Amygdala (tissue), 56 donors: ENCODE measurements around the gene OR8D1.
"Not testable (repeated sequence)": the region's sequence is repeated elsewhere in the genome, so short reads cannot be mapped to it uniquely, and the experiment has no call there.

Source experiments
- DNase-seq, 56 donors: peaks; one replicate each; lab custom pipeline; 2025; lab: John Stamatoyannopoulos, UW

OR8D1 gene

GRCh38 chr11:124294687-124295086, 19.1 kb downstream of the OR8D1 start:
- no peak for DNase-seq

DNA sequence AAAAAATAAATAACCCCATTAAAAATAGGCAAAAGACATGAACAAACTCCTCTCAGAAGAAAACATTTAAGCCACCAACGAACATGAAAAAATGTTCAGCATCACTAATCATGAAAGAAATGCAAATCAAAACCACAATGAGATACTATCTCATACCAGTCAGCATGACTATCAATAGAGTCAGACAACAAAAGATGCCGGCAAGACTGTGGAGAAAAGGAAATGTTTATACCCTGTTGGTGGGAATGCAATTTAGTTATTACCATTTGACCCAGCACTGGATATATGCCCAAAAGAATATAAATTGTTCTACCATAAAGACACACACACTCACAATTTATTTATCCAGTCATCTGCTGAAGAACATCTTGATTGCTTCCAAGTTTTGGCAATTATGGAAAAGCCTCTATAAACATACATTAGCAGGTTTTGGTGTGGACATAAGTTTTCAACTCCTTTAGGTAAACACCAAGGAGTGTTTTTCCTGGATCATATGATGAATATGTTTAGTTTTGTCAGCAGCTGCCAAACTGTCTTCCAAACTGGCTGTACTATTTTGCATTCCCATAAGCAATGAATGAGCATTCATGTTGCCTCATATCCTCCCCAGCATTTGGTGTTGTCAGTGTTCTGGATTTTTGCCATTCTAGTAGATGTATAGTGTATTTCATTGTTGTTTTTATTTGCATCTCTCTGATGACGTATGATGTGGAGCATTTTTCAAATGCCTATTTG, 28.0 kb downstream of the OR8D1 start:
- no peak for DNase-seq

DNA sequence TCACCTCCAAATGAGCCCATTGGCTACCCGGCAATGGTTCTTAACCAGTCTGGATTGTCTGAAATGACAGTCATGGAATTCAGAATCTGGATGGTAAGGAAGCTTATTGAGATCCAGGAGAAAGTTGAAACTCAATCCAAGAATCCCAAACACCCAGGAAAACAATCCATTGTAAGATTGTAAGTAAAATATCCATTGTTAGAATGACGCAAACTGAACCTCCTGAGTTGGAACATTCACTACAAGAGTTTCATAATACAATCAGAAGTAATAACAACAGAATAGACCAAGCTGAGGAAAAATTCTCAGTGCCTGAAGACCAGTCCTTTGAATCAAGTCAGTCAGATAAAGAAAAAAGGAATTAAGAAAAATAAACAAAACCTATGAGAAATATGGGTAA, 35.5 kb downstream of the OR8D1 start:
- DNase-seq = no peak

DNA sequence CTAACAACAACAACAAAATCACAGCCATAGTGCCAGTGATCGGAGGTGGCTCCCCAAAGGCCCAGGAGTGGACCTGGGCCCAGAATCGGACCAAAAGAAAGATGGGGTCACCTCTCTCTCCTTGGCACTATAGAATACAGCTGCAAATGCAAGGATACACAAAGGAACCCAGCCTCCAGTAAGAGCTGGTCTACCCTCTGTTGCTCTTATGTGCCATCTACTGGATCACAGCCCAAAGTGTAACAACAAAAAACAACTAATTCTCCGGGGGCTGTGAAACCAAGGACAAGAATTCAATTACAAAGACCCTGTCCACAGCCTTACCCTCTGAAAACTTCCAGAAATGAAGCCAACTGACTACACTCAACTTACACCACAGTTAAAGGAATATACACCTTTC, 35.9 kb downstream of the OR8D1 start:
- DNase-seq = no peak

DNA sequence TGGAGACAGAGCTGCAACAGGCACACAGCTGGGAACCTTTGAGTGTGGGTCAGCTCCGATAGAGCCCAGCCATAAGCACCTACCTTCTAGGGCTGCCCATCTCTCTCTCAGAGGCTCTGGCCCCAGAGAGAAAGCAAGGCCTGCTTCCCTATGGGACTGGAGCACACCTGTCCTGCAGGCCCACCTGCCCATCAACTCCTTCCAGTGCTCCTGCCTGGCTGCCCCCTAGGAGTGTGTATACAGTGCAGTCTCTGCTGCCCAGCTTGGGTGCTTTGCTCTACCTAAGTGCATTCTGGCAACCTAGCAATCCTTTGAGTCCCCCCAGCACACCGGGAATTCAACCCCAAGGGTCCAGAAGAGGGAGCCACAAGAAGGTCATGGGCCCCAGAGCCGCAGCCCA, 36.5 kb downstream of the OR8D1 start:
- DNase-seq = no peak

DNA sequence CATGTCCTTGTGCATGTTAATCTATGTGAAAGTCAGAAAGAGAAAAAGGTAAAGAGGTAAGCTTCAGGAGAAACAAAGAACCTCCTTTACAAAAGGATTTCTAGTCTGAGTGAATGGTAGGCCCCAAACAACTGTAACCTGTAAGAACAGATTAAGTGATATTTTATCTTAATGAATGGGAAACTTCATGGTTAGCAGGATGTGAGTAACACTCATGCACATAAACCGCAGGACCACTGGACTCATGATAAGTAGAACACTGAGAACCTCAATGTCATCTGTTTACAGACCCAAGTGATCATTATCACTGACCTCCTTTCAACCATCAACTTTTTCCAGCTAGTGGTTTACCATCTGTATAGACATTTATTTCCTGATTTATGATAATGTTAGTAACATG, 37.7 kb downstream of the OR8D1 start:
- no peak for DNase-seq

DNA sequence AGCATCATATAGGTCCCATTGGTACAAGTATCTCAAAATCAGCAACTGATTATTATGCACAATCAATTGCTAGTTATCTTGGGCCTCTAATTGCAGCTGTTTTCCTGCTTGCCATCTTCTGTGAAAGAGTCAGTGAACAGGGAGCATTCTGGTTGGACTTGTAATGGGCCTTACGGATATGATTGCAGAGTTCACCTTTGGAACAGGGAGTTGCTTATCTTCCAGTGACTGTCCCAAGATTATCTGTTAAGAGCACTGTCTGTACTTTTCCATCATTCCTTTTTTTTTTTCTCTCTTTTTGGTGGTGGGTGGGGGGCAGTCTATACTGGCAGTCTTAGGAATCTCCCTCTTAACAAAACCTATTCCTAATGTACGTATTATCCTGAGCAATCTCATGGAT, 39.7 kb downstream of the OR8D1 start:
- no peak for DNase-seq

- DNase-seq = not testable (repeated sequence)
Measured at GRCh38 chr11:124270886-124271285, 42.9 kb downstream of the OR8D1 start.

- DNase-seq = not testable (repeated sequence)
Measured at GRCh38 chr11:124265041-124265440, 48.7 kb downstream of the OR8D1 start.

- DNase-seq = no peak
Measured at GRCh38 chr11:124256076-124256475, 57.7 kb downstream of the OR8D1 start, which contains the start of gene OR8G5. Gene OR8G5, plus strand, starts transcription at chr11:124256376. Its CDS starts 8,556 bp downstream, at chr11:124264932.
